GM12875 (cell line): Measurements from ENCODE around the gene SLC9A5.

ENCODE experiments used
- H3K4me3 ChIP-seq: one replicate; pipeline ENCODE4 v1.5.1; 2011; ENCODE audit warnings: low read depth, low read length, control low read depth
- TF ChIP-seq, protein P1 (sequence below): IDR thresholded peaks from 2 replicates; pipeline ENCODE4 v1.5.1; 2011; ENCODE audit warnings: low read depth, mild to moderate bottlenecking, control low read depth, inconsistent platforms, low read length, moderate library complexity, borderline replicate concordance; ENCODE audit not compliant: insufficient read depth

The SLC9A5 gene

DNA sequence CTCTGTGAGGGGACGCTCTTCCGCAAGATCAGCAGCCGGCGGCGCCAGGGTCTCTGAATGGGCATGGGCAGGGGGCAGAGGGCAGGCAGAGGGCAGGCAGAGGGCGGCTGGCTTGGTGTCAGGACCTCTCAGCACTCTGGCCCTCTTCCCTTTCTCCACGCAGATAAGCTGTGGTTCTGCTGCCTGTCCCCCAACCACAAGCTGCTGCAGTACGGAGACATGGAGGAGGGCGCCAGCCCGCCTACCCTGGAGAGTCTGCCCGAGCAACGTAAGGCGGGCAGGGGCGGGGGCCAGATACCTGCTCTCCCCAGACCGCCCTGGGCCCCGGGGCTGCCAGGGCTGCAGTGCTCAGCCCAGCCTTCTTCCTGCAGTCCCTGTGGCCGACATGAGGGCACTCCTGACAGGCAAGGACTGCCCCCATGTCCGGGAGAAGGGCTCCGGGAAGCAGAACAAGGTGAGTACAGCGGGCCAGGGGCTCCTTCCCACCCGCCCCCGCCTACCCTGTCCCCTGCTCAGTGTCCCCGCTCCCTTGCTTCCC is 45.8 kb upstream of the SLC9A5 start:
- H3K4me3 ChIP-seq: no peak overlapping the region
- TF ChIP-seq, protein P1, sequence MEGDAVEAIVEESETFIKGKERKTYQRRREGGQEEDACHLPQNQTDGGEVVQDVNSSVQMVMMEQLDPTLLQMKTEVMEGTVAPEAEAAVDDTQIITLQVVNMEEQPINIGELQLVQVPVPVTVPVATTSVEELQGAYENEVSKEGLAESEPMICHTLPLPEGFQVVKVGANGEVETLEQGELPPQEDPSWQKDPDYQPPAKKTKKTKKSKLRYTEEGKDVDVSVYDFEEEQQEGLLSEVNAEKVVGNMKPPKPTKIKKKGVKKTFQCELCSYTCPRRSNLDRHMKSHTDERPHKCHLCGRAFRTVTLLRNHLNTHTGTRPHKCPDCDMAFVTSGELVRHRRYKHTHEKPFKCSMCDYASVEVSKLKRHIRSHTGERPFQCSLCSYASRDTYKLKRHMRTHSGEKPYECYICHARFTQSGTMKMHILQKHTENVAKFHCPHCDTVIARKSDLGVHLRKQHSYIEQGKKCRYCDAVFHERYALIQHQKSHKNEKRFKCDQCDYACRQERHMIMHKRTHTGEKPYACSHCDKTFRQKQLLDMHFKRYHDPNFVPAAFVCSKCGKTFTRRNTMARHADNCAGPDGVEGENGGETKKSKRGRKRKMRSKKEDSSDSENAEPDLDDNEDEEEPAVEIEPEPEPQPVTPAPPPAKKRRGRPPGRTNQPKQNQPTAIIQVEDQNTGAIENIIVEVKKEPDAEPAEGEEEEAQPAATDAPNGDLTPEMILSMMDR: no peak

DNA sequence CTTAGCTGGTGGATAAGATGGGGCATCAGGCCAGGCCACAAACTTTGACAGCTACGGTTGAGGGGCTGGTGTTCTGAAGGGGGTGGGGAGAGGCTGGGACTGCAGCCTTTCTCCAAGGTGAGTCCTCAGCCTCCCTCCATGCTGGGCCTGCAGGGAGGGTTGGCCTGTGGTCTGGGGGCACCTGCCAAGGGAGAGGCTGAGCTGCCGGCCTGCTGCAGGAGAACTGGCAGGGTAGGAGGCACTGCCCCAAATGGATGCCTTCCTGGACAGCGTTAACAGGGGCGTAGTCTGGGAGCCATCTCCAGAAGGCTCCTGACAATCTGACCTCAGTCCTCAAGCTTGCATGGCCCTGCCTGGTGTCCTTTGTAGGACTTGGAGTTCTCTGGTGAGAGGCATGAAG is 44.7 kb upstream of the SLC9A5 start:
- no peak overlapping the region for H3K4me3 ChIP-seq
- TF ChIP-seq, protein P1: no peak

DNA sequence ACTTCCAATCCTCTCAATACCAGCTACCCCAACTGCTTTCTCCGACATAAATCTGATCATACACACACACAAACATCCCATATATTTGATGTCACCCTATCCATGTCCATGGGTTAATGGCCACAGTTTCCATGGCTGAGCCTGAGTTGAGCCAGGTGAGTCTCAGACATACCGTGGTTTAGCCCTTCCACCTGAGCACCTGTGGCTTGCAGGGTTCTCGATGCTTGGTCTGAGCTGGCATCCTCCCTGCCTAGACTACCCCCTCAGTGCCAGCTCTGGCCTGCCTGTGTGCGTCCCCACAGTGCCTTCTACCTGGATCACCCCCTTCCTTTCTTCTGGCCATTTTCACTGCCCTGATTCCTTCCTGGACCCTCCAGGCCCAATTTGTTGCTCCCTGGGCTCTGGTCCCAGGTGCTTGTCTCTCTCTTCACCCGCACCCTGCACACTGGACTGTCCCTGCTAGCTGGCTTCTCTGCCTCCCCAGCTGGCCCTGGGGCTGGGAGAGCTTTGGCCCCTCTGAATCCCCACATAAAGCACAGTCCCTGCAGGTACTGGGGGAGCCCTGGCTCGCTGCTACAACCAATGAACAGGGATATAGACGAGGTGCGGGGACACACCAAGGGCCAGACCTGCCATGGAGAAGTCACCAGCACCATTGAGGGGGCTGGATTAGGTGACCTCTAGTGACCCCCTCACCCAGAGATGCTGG is 42.5 kb upstream of the SLC9A5 start:
- TF ChIP-seq, protein P1: no peak
- H3K4me3 ChIP-seq: no peak overlapping the region

DNA sequence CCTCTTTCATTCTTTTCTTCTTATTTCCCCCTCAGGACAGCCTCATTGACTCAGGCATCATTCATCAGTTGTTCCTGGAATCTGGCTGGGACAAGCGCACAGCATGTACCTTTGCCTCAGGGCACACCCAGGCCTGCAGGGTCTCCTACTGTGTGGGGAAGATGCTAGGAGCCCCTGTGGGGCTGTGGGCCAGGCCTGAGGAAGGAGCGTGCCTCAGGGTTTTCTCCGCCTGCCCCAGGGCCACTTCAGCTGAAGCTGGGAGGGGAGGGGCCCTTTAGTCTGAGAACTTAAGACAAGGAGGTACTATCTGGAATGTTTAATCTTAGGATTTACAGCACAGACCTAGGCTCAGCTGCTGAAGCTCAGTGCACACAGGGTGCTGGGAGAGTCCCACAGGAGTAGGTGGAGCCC is 41.9 kb upstream of the SLC9A5 start:
- no peak overlapping the region for H3K4me3 ChIP-seq
- TF ChIP-seq, protein P1: no peak

DNA sequence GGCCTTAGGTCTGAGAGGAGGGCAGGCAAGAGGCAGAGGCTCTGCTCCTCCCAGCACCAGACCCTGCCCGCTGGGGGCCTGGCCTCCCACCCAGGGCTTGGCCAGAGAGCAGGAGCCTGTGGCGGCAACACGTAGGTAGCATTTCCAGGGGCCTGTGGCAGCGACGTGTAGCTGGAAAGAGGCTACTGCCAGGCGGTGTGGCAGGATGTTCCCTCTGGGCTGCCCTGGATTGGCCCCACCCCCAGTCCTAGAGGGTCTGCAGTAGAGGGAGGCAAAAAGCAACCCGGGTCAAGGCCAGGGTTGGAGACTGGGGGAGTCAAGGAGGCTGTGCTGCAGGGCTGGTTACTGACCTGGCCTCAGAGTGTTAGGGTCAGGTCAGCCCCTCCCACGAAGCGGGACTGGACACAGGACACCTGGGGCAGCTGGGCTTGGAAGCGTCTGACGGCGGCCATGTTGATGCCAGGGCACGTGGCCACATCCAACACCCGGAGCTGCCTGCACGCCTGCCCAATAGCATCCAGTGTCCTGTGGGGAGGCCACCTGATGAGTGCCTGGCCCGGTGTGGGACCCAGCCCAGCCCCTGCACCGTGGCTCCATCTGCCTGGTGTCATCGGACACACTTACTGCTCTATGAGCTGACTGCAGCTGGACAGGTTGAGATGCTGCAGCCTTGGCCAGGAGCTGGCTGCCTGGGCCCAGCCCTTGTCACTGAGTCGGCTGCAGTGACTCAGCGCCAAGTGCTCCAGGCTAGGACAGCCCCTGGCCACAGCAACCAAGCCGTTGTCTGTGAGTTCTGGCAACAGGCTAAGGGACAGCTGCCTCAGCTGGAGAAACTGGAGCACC is 41.3 kb upstream of the SLC9A5 start:
- TF ChIP-seq, protein P1: no peak
- H3K4me3 ChIP-seq: no peak overlapping the region

DNA sequence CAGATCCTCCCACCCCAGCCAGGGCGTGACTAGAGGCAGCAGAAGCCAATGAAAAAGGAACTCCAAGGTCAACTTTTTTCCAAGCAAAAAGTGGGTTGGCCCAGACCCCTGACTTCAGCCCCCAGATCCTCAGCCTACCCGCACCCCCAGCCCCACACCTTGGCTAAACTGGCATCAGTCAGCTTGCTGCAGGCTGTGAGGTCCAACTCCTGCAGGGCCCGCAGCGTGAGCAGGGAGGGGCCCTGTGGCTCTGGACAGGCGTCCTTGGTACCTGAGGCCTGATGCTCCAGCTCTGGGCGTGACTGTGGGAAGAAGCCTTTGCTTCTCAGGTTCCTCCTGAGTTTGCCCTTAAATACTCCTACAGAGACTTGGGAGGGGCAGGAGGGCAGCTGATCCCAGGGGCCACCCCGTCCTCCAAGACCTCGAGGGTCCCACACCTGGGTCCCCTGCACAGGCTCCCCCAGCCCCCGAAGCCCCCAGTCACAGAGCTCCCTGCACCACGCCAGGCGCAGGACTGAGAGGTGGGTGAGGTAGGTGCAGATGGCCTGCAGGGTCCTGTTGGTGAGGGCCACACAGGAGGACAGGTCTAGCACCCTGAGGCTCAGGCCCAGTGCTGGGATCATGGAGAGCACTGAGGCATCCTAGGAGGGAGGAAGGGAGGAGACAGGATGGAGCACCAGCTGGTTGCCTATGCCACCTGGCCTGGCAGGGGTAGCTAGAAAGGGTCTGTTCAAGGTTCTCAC is 40.5 kb upstream of the SLC9A5 start:
- TF ChIP-seq, protein P1: no peak
- no peak overlapping the region for H3K4me3 ChIP-seq
